SU-DHL-6 (cell line): ENCODE data around the gene ROR1.

Experiments used
- H2AFZ ChIP-seq: fragments of 200-600 bp; sonication (generic); 2 replicates; pipeline ENCODE4 v1.6.1; 2014; ENCODE audit warnings: low read depth, mild to moderate bottlenecking, moderate library complexity, mixed read lengths, antibody characterized with exemption, low read length; ENCODE audit not compliant: severe bottlenecking
- H3F3A ChIP-seq: fragments of 200-600 bp; shearing (Covaris generic); 2 replicates; pipeline ENCODE4 v1.6.0; 2016; ENCODE audit warnings: antibody characterized with exemption, mild to moderate bottlenecking; ENCODE audit not compliant: insufficient read depth
- H3K27ac ChIP-seq: fragments of 200-600 bp; sonication (generic); 2 replicates; pipeline ENCODE4 v1.5.1; 2016; ENCODE audit warnings: low read depth, mild to moderate bottlenecking, low read length, moderate library complexity, mixed read lengths
- H3K27me3 ChIP-seq: fragments of 200-600 bp; sonication (generic), shearing (Covaris generic); 2 replicates; pipeline ENCODE4 v1.6.0; 2014; ENCODE audit warnings: mild to moderate bottlenecking, low read length
- H3K36me3 ChIP-seq: fragments of 200-600 bp; sonication (generic); 2 replicates; pipeline ENCODE4 v1.6.1; 2014; ENCODE audit warnings: mild to moderate bottlenecking, low read length, mixed read lengths
- H3K4me2 ChIP-seq: fragments of 300-600, 200-600 bp; shearing (Covaris generic), sonication (generic); 2 replicates; pipeline ENCODE4 v1.6.0; 2014; ENCODE audit warnings: low read length, low read depth, mild to moderate bottlenecking; ENCODE audit not compliant: poor library complexity, severe bottlenecking
- H3K4me3 ChIP-seq: fragments of 200-600 bp; sonication (generic); 2 replicates; pipeline ENCODE4 v1.5.1; 2014; ENCODE audit warnings: antibody characterized with exemption, low read length, mild to moderate bottlenecking, mixed read lengths; ENCODE audit not compliant: insufficient read depth, poor library complexity, severe bottlenecking
- H3K79me2 ChIP-seq: fragments of 200-600 bp; sonication (generic); 2 replicates; pipeline ENCODE4 v1.6.1; 2014; ENCODE audit warnings: mild to moderate bottlenecking, low read length, moderate library complexity; ENCODE audit not compliant: insufficient read depth
- H3K9ac ChIP-seq: fragments of 200-600 bp; sonication (generic); 2 replicates; pipeline ENCODE4 v1.7.0; 2014; ENCODE audit warnings: mild to moderate bottlenecking, low read length
- H3K9me2 ChIP-seq: fragments of 200-600 bp; sonication (generic); replicated peaks from 2 replicates; pipeline ENCODE4 v1.6.1; 2014; ENCODE audit warnings: low read length; ENCODE audit not compliant: insufficient read depth
- H3K9me3 ChIP-seq: fragments of 200-600 bp; sonication (generic); 2 replicates; pipeline ENCODE4 v1.6.1; 2014; ENCODE audit warnings: low read length, mixed read lengths; ENCODE audit not compliant: insufficient read depth
- H4K20me1 ChIP-seq: fragments of 200-600 bp; sonication (generic); 2 replicates; pipeline ENCODE4 v1.6.1; 2014; ENCODE audit warnings: low read depth, mild to moderate bottlenecking, antibody characterized with exemption, low read length, moderate library complexity, mixed read lengths
- EZH2phosphoT487 ChIP-seq: fragments of 200-600 bp; sonication (generic), shearing (Covaris generic); conservative IDR thresholded peaks from 2 replicates; pipeline ENCODE4 v1.6.1; 2018; ENCODE audit warnings: mild to moderate bottlenecking, antibody characterized with exemption, low read length, moderate library complexity, mixed read lengths
- TF ChIP-seq, protein P1 (sequence below): fragments of 200-600 bp; sonication (generic); IDR thresholded peaks from one replicate; pipeline ENCODE4 v1.5.1; 2017; ENCODE audit warnings: antibody characterized with exemption, mild to moderate bottlenecking, low read length, moderate library complexity; ENCODE audit not compliant: insufficient read depth, poor library complexity, severe bottlenecking

The ROR1 gene

DNA sequence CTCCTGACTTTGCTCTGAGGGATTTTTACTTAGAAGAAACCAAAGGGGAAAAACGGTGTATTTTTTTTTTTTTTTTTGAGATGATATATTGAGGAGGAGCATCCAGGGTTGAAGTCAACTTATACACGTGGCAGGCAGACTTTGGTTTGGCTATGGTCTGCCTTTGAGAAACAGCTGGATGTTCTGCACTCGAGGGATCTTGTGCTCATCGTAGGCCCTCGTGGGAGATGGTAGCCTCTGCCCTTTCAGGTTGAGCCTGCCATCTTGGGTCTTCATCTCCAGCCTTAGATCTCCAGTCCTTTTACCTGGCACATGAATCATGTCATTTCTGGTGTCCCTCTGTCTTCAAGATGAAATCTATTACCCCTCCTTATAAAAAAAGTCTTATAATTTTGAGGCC is 362.5 kb downstream of the ROR1 start:
- H3K9ac ChIP-seq: no peak overlapping the region
- no peak overlapping the region for H3K4me2 ChIP-seq
- H3K79me2 ChIP-seq: no peaks in the 10 kb centered on the region
- no peak overlapping the region for H2AFZ ChIP-seq
- no peak overlapping the region for H3K27ac ChIP-seq
- TF ChIP-seq, protein P1, sequence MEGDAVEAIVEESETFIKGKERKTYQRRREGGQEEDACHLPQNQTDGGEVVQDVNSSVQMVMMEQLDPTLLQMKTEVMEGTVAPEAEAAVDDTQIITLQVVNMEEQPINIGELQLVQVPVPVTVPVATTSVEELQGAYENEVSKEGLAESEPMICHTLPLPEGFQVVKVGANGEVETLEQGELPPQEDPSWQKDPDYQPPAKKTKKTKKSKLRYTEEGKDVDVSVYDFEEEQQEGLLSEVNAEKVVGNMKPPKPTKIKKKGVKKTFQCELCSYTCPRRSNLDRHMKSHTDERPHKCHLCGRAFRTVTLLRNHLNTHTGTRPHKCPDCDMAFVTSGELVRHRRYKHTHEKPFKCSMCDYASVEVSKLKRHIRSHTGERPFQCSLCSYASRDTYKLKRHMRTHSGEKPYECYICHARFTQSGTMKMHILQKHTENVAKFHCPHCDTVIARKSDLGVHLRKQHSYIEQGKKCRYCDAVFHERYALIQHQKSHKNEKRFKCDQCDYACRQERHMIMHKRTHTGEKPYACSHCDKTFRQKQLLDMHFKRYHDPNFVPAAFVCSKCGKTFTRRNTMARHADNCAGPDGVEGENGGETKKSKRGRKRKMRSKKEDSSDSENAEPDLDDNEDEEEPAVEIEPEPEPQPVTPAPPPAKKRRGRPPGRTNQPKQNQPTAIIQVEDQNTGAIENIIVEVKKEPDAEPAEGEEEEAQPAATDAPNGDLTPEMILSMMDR: no peak
- no peak for TF ChIP-seq EZH2phosphoT487
- no peaks in the 10 kb centered on the region for H3K9me2 ChIP-seq
- H4K20me1 ChIP-seq: no peaks in the 10 kb centered on the region
- no peak overlapping the region for H3K4me3 ChIP-seq
- H3K36me3 ChIP-seq: no peaks in the 10 kb centered on the region
- no peaks in the 10 kb centered on the region for H3K9me3 ChIP-seq
- no peaks in the 10 kb centered on the region for H3F3A ChIP-seq
- H3K27me3 ChIP-seq: no peaks in the 10 kb centered on the region

DNA sequence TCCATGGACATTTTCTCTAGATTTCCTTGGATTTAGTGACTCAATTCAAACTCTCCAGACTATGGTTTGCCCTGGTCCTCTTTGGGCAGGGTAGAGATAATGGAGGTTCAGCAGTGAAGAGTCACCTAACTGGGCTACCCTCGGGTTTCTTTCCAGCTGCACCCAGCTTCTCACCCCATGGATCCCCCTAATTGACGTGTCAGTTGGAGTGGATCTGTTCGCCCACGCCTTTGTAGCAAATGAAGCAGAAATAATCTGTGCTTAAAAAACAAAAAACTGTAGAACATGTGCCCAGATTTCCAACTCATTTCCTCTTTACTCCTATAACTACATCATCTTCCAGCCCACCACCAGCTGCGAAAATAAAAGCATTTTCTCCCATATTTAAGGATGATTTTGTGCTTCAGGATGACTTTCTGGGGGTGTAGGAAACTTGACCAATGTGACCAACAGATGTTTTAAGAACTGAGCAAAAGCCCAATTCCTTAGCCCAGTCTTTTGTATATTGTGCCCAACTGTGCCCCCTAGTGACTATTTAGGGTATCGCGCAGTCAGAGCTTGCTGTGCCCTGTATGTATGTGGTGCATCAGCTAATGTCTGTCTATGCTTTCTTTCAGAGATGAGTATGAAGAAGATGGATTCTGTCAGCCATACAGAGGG is 363.1 kb downstream of the ROR1 start:
- no peaks in the 10 kb centered on the region for H3F3A ChIP-seq
- H3K36me3 ChIP-seq: no peaks in the 10 kb centered on the region
- H3K79me2 ChIP-seq: no peaks in the 10 kb centered on the region
- no peak overlapping the region for H3K4me3 ChIP-seq
- H3K27ac ChIP-seq: no peak overlapping the region
- H2AFZ ChIP-seq: no peak overlapping the region
- no peaks in the 10 kb centered on the region for H4K20me1 ChIP-seq
- H3K9ac ChIP-seq: no peak overlapping the region
- H3K9me3 ChIP-seq: no peaks in the 10 kb centered on the region
- no peak overlapping the region for H3K4me2 ChIP-seq
- H3K27me3 ChIP-seq: no peaks in the 10 kb centered on the region
- TF ChIP-seq, protein P1: peak; percentile 73
- TF ChIP-seq EZH2phosphoT487: no peak
- no peaks in the 10 kb centered on the region for H3K9me2 ChIP-seq

DNA sequence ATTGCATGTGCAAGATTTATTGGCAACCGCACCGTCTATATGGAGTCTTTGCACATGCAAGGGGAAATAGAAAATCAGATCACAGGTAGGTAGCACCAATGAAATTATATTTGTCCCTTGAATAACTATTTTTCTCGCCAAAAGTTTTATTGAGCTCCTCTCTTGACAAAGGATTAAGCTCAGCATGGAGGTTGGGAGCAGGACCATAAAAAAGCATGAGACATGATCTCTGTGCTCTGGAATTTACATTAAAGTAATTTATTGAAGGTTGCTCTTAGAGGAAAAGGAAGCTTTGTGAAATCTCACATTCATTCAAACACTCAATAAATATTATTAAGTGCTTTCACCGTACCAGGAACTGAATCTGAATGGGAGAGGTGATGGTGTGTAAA is 363.6 kb downstream of the ROR1 start:
- no peaks in the 10 kb centered on the region for H3F3A ChIP-seq
- no peak overlapping the region for H2AFZ ChIP-seq
- no peaks in the 10 kb centered on the region for H4K20me1 ChIP-seq
- H3K9me3 ChIP-seq: no peaks in the 10 kb centered on the region
- H3K9ac ChIP-seq: no peak overlapping the region
- no peak overlapping the region for H3K27ac ChIP-seq
- H3K4me3 ChIP-seq: no peak overlapping the region
- no peaks in the 10 kb centered on the region for H3K79me2 ChIP-seq
- H3K4me2 ChIP-seq: no peak overlapping the region
- H3K9me2 ChIP-seq: no peaks in the 10 kb centered on the region
- no peaks in the 10 kb centered on the region for H3K27me3 ChIP-seq
- TF ChIP-seq EZH2phosphoT487: no peak
- TF ChIP-seq, protein P1: no peak
- H3K36me3 ChIP-seq: no peaks in the 10 kb centered on the region
